NB4 (cell line): ENCODE data around the gene COL8A1.

ENCODE experiments used
- CTCF ChIP-seq: IDR thresholded peaks from one replicate; pipeline ENCODE4 v1.5.1; 2012; ENCODE audit warnings: low read depth, low read length
- MYC ChIP-seq: IDR thresholded peaks from 2 replicates; pipeline ENCODE4 v1.6.1; 2011; ENCODE audit warnings: low read depth, low read length
- POLR2A ChIP-seq: IDR thresholded peaks from 2 replicates; pipeline ENCODE4 v1.6.1; 2011; ENCODE audit warnings: mild to moderate bottlenecking; ENCODE audit not compliant: insufficient read length; ENCODE audit errors: extremely low read depth
- TF ChIP-seq, protein P1 (sequence below): IDR thresholded peaks from 2 replicates; pipeline ENCODE4 v1.6.1; 2011; ENCODE audit warnings: low read depth, low read length

GRCh38 chr3:99644746-99645145 lies 6.4 kb downstream of the COL8A1 start:
- no peak for TF ChIP-seq POLR2A
- no peak for TF ChIP-seq CTCF
- TF ChIP-seq, protein P1, sequence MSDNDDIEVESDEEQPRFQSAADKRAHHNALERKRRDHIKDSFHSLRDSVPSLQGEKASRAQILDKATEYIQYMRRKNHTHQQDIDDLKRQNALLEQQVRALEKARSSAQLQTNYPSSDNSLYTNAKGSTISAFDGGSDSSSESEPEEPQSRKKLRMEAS: no peak
- TF ChIP-seq MYC: no peak
